Erythroblast (primary cell): ENCODE measurements around the gene LIME1.

Experiments
- GATA1 ChIP-seq: IDR thresholded peaks from 2 replicates; pipeline ENCODE4 v1.6.1; 2011; ENCODE audit warnings: low read depth, mild to moderate bottlenecking, control low read depth, low read length, moderate library complexity
- POLR2A ChIP-seq: IDR thresholded peaks from 2 replicates; pipeline ENCODE4 v1.6.1; 2011; ENCODE audit warnings: mild to moderate bottlenecking, low read length

DNA sequence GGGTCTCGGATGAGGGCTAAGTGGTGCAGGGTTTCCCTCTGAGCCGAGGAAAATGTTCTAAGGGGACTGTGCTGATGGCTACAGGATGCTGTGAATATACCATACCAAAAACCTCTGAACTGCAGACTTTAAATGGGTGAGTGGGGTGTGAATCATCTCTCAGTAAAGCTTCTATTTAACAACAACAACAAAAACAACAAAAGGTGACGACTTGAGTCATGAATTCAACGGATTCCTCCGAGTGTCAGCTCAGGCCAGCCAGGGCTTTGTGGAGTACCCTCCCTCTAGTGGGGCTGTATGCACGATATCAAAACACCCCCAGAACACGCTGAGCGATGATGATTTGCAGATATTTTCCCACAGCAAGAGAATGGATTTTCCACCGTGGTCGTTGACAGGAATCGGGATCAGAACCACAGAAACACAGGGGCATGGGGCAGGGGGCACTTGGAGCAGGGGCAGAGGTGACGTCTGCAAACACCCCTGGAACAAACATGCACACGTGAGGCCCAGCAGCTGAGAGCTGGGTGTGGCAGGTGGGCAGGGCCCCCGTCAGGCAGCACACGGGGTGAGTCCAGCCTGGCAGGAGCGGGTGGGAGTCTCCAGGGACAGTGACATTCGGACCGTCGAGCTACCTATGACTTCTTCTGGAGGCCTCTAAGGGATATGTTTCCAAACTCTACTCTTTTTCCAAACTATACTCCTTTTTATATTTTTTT lies 41.7 kb downstream of the LIME1 start:
- no peak for TF ChIP-seq POLR2A
- no peak for TF ChIP-seq GATA1
